Astrocyte (in vitro differentiated cells and primary cell): Measurements from ENCODE around the gene LRRC27. TPM values are rescaled to one million over a fixed set of nuclear protein-coding genes. Genes with fewer than 3 reads are reported as not detected.

ENCODE experiments used
- DNase-seq: peaks from one replicate; pipeline ENCODE4 v3.0.0-alpha.2; 2010; ENCODE audit warnings: low read depth
- FAIRE-seq: peaks from 2 replicates; lab custom pipeline; 2011; peaks lifted over from hg19 to GRCh38; lab: Jason Lieb, UNC
- H2AFZ ChIP-seq: 2 replicates; pipeline ENCODE4 v1.6.0; 2012; ENCODE audit warnings: low read depth, low read length, inconsistent platforms
- H3K27ac ChIP-seq: 2 replicates; pipeline ENCODE4 v1.5.1; 2011; ENCODE audit warnings: low read depth, low read length, inconsistent platforms
- H3K27me3 ChIP-seq: 2 replicates; pipeline ENCODE4 v1.6.0; 2011; ENCODE audit warnings: low read length, inconsistent platforms; ENCODE audit not compliant: insufficient read depth
- H3K36me3 ChIP-seq: 2 replicates; pipeline ENCODE4 v1.5.1; 2011; ENCODE audit warnings: low read length, inconsistent platforms; ENCODE audit not compliant: insufficient read depth
- H3K4me1 ChIP-seq: 2 replicates; pipeline ENCODE4 v1.5.1; 2011; ENCODE audit warnings: low read length, inconsistent platforms; ENCODE audit not compliant: insufficient read depth
- H3K4me2 ChIP-seq: 2 replicates; pipeline ENCODE4 v1.6.0; 2012; ENCODE audit warnings: low read length, inconsistent platforms
- H3K4me3 ChIP-seq: 2 replicates; pipeline ENCODE4 v1.5.1; 2011; ENCODE audit warnings: low read depth, mild to moderate bottlenecking, low read length, inconsistent platforms; ENCODE audit not compliant: insufficient read depth
- H3K79me2 ChIP-seq: 2 replicates; pipeline ENCODE4 v1.6.0; 2012; ENCODE audit warnings: mild to moderate bottlenecking, low read length, inconsistent platforms; ENCODE audit not compliant: insufficient read depth
- H3K9ac ChIP-seq: 2 replicates; pipeline ENCODE4 v1.6.0; 2012; ENCODE audit warnings: mild to moderate bottlenecking, low read length, inconsistent platforms
- H3K9me3 ChIP-seq: 2 replicates; pipeline ENCODE4 v1.5.1; 2012; ENCODE audit warnings: low read depth, mild to moderate bottlenecking, low read length, inconsistent platforms; ENCODE audit not compliant: insufficient read depth
- H4K20me1 ChIP-seq: 2 replicates; pipeline ENCODE4 v1.6.0; 2012; ENCODE audit warnings: low read length, inconsistent platforms; ENCODE audit not compliant: insufficient read depth
- H3K27ac Mint-ChIP-seq: one replicate; pipeline ENCODE4 v1.8.0; 2021; ENCODE audit warnings: mild to moderate bottlenecking, mixed read lengths; ENCODE audit not compliant: unreplicated experiment
- H3K27me3 Mint-ChIP-seq: one replicate; pipeline ENCODE4 v1.8.0; 2021; ENCODE audit warnings: low read depth, mixed read lengths; ENCODE audit not compliant: unreplicated experiment
- H3K36me3 Mint-ChIP-seq: one replicate; pipeline ENCODE4 v1.8.0; 2021; ENCODE audit warnings: low read depth, mixed read lengths; ENCODE audit not compliant: unreplicated experiment
- H3K4me1 Mint-ChIP-seq: one replicate; pipeline ENCODE4 v1.8.0; 2021; ENCODE audit warnings: low read depth, mixed read lengths; ENCODE audit not compliant: unreplicated experiment
- H3K4me3 Mint-ChIP-seq: one replicate; pipeline ENCODE4 v1.8.0; 2021; ENCODE audit warnings: mild to moderate bottlenecking, moderate library complexity, mixed read lengths; ENCODE audit not compliant: unreplicated experiment
- H3K9me3 Mint-ChIP-seq: one replicate; pipeline ENCODE4 v1.8.0; 2021; ENCODE audit warnings: mild to moderate bottlenecking, mixed read lengths; ENCODE audit not compliant: unreplicated experiment
- CTCF ChIP-seq: IDR thresholded peaks from 2 replicates; pipeline ENCODE4 v1.5.1; 2011; ENCODE audit warnings: low read depth, mild to moderate bottlenecking, inconsistent platforms, low read length, moderate library complexity; ENCODE audit not compliant: insufficient read depth
- EZH2 ChIP-seq: IDR thresholded peaks from 2 replicates; pipeline ENCODE4 v1.6.1; 2012; ENCODE audit warnings: mild to moderate bottlenecking, low read length, inconsistent platforms; ENCODE audit not compliant: insufficient read depth
- total RNA-seq: library from RNA; stranded (reverse); gene quantifications from 2 replicates; pipeline ENCODE4 v1.2.1, GENCODE V29; 2021

The LRRC27 gene
- total RNA-seq, 1 donor from 2014 or later, result 8.0 TPM

GRCh38 chr10:132407243-132407746, 75.3 kb downstream of the LRRC27 start:
- H3K4me1 Mint-ChIP-seq, result peaks cover 10% of the 10 kb centered on the region
- H3K4me2 ChIP-seq, result no peak overlapping the region
- H3K4me1 ChIP-seq, result peaks cover 5% of the 10 kb centered on the region
- no peak overlapping the region for H3K27ac ChIP-seq
- H3K4me3 Mint-ChIP-seq, result peak overlapping the region; percentile 40
- H3K9me3 ChIP-seq, result no peaks in the 10 kb centered on the region
- no peaks in the 10 kb centered on the region for H3K27me3 Mint-ChIP-seq
- H3K9me3 Mint-ChIP-seq, result no peaks in the 10 kb centered on the region
- TF ChIP-seq CTCF, result no peak
- TF ChIP-seq EZH2, result no peak
- H3K36me3 ChIP-seq, result no peaks in the 10 kb centered on the region
- no peak overlapping the region for H3K4me3 ChIP-seq
- DNase-seq (no peak), FAIRE-seq (no peak)
- no peak overlapping the region for H3K9ac ChIP-seq
- peaks cover 5% of the 10 kb centered on the region for H3K36me3 Mint-ChIP-seq
- H3K27ac Mint-ChIP-seq, result peak overlapping the region; percentile 58
- no peaks in the 10 kb centered on the region for H3K79me2 ChIP-seq
- H2AFZ ChIP-seq, result no peak overlapping the region
- peaks cover 10% of the 10 kb centered on the region for H4K20me1 ChIP-seq
- H3K27me3 ChIP-seq, result no peaks in the 10 kb centered on the region

GRCh38 chr10:132407846-132408278, 75.9 kb downstream of the LRRC27 start:
- FAIRE-seq, result no peak
- peak overlapping the region; percentile 40 for H3K4me3 Mint-ChIP-seq
- DNase-seq, result no peak
- H3K27me3 ChIP-seq, result no peaks in the 10 kb centered on the region
- H3K27ac Mint-ChIP-seq, result peak overlapping the region; percentile 80
- H2AFZ ChIP-seq, result peak overlapping the region; percentile 34
- no peaks in the 10 kb centered on the region for H3K36me3 ChIP-seq
- H3K27me3 Mint-ChIP-seq, result no peaks in the 10 kb centered on the region
- peak overlapping the region; percentile 22 for H3K4me2 ChIP-seq
- TF ChIP-seq EZH2 (no peak), CTCF (no peak)
- H3K36me3 Mint-ChIP-seq, result peaks cover 5% of the 10 kb centered on the region
- no peak overlapping the region for H3K27ac ChIP-seq
- H3K4me1 Mint-ChIP-seq, result peaks cover 10% of the 10 kb centered on the region
- peaks cover 5% of the 10 kb centered on the region for H3K4me1 ChIP-seq
- no peak overlapping the region for H3K4me3 ChIP-seq
- H3K79me2 ChIP-seq, result no peaks in the 10 kb centered on the region
- peaks cover 8% of the 10 kb centered on the region for H4K20me1 ChIP-seq
- H3K9me3 ChIP-seq, result no peaks in the 10 kb centered on the region
- no peaks in the 10 kb centered on the region for H3K9me3 Mint-ChIP-seq
- H3K9ac ChIP-seq, result no peak overlapping the region

DNA sequence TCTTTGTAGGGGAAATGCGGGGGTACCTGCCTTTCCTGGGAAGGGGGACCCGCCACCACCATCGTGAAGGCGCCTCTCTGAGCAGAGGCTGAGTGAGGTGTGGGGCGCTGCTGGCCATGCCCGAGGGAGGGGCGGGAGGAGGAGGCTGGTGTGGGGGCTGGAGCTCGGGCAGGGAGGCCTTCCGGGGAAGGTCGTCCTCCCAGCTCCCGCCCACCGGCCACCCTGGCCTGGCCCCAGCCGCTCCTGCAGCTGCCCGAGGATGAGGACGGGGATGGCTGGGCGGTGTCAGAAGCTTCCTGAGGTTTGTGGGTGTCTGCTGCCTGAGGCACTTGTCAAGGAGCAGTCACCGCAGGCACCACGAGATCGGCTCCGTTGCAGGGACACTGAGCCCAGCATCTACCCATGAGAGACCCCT, 76.4 kb downstream of the LRRC27 start:
- TF ChIP-seq EZH2, result no peak
- TF ChIP-seq CTCF, result no peak
- Histone ChIP-seq H3K4me2 (peak overlapping the region; percentile 22), H3K9ac (no peak overlapping the region), H3K27ac (no peak overlapping the region), H3K9me3 (no peaks in the 10 kb centered on the region), H3K27me3 (no peaks in the 10 kb centered on the region), H3K79me2 (no peaks in the 10 kb centered on the region), H3K36me3 (no peaks in the 10 kb centered on the region), H2AFZ (peak overlapping the region; percentile 34), H4K20me1 (peaks cover 3% of the 10 kb centered on the region), H3K4me3 (no peak overlapping the region), H3K4me1 (peaks cover 5% of the 10 kb centered on the region)
- Mint-ChIP-seq H3K9me3 (no peaks in the 10 kb centered on the region), H3K36me3 (peaks cover 5% of the 10 kb centered on the region), H3K4me3 (no peak overlapping the region), H3K27ac (peak overlapping the region; percentile 80), H3K27me3 (no peaks in the 10 kb centered on the region), H3K4me1 (peaks cover 10% of the 10 kb centered on the region)
- FAIRE-seq (no peak), DNase-seq (no peak)
